Lower lobe of right lung (tissue), 2 donors: ENCODE measurements around the gene IL1B. TPM values are rescaled to one million over a fixed set of nuclear protein-coding genes. Genes with fewer than 3 reads are reported as not detected.

Source experiments
- ATAC-seq, 2 donors: fragments of 200-7000 bp; cut with Tn5 transposase; one replicate each; pipeline ENCODE4 v1.9.1; 2020 to 2022; ENCODE audit warnings: mild to moderate bottlenecking in 2 of 2, moderate library complexity in 2 of 2
- DNase-seq: peaks from one replicate; pipeline ENCODE4 v3.0.0-alpha.2; 2020
- H3K27ac ChIP-seq: fragments of 200-600 bp; one replicate; pipeline ENCODE4 v1.8.0; 2022
- H3K27me3 ChIP-seq: fragments of 200-600 bp; one replicate; pipeline ENCODE4 v1.8.0; 2022; ENCODE audit warnings: low read depth
- H3K36me3 ChIP-seq: fragments of 200-600 bp; one replicate; pipeline ENCODE4 v1.8.0; 2022; ENCODE audit warnings: mild to moderate bottlenecking
- H3K4me1 ChIP-seq: fragments of 200-600 bp; one replicate; pipeline ENCODE4 v1.8.0; 2022
- H3K4me3 ChIP-seq: fragments of 200-600 bp; one replicate; pipeline ENCODE4 v1.8.0; 2022; ENCODE audit warnings: mild to moderate bottlenecking
- H3K9me3 ChIP-seq: fragments of 200-600 bp; one replicate; pipeline ENCODE4 v1.8.0; 2022
- intact Hi-C: fragments of 100-400 bp; cut with DNase I; formaldehyde crosslinking; loops from one replicate; pipeline ENCODE4 v1.11.0; 2022
- total RNA-seq: library from RNA; stranded (reverse); fragmentation: NEBNext Ultra II Directional; extraction: Animal tissue kit (Norgen Biotek cat#: 25700); gene quantifications from one replicate; pipeline ENCODE4 v1.2.1, GENCODE V29; 2021
- TF ChIP-seq, protein P1 (sequence below): fragments of 200-600 bp; IDR thresholded peaks from one replicate; pipeline ENCODE4 v1.8.0; 2022; ENCODE audit warnings: antibody characterized with exemption, mild to moderate bottlenecking
- donor health status: DM: no; HTN: yes; CAD: no; lungs with severe emphysema.

IL1B gene
- total RNA-seq, 1 donor from 2014 or later: 17.5 TPM

DNA sequence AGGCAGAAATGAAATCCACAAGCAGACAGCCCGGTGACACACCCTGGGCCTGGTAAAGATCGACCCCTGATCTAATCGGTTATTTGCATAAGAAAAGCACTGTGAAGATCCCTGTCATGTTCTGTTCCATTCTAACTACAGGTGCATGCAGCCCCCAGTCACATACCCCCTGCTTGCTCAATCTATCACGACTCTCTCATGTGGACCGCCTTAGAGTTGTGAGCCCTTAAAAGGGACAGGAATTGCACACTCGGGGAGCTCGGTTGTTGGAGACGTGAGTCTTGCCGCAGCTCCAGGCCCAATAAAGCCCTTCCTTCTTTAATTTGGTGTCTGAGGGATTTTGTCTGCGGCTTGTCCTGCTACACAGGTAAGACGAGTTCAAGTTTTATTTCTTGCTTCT lies 13.4 kb upstream of the IL1B start:
- TF ChIP-seq, protein P1, sequence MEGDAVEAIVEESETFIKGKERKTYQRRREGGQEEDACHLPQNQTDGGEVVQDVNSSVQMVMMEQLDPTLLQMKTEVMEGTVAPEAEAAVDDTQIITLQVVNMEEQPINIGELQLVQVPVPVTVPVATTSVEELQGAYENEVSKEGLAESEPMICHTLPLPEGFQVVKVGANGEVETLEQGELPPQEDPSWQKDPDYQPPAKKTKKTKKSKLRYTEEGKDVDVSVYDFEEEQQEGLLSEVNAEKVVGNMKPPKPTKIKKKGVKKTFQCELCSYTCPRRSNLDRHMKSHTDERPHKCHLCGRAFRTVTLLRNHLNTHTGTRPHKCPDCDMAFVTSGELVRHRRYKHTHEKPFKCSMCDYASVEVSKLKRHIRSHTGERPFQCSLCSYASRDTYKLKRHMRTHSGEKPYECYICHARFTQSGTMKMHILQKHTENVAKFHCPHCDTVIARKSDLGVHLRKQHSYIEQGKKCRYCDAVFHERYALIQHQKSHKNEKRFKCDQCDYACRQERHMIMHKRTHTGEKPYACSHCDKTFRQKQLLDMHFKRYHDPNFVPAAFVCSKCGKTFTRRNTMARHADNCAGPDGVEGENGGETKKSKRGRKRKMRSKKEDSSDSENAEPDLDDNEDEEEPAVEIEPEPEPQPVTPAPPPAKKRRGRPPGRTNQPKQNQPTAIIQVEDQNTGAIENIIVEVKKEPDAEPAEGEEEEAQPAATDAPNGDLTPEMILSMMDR: no peak
- H3K4me1 ChIP-seq: no peaks in the 10 kb centered on the region
- no peaks in the 10 kb centered on the region for H3K36me3 ChIP-seq
- no peak for ATAC-seq
- H3K4me3 ChIP-seq: no peak overlapping the region
- intact Hi-C loops: no loop called here
- DNase-seq: no peak
- no peak overlapping the region for H3K27ac ChIP-seq
- H3K27me3 ChIP-seq: no peaks in the 10 kb centered on the region
- H3K9me3 ChIP-seq: no peaks in the 10 kb centered on the region

DNA sequence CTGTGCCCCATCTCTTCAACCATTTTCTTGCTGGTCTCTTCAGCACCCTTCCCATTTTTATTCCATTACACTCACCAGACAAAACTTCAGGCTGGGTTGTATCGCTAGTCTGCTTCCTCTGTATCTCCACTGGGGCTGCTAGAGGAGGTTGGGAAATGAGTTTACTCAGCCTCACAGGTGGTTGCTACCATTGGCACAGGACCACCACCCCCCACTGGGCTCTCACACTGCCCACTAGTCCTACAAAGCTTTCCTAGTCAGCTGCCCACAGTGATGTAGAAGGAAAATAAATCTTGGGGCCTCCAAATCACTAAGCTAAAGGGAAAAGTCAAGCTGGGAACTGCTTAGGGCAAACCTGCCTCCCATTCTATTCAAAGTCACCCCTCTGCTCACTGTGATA lies 12.3 kb upstream of the IL1B start:
- H3K36me3 ChIP-seq: no peaks in the 10 kb centered on the region
- H3K27ac ChIP-seq: no peak overlapping the region
- H3K9me3 ChIP-seq: no peaks in the 10 kb centered on the region
- DNase-seq: no peak
- intact Hi-C loops: no loop called here
- ATAC-seq: no peak
- TF ChIP-seq, protein P1: no peak
- no peak overlapping the region for H3K4me3 ChIP-seq
- no peaks in the 10 kb centered on the region for H3K27me3 ChIP-seq
- H3K4me1 ChIP-seq: no peaks in the 10 kb centered on the region

DNA sequence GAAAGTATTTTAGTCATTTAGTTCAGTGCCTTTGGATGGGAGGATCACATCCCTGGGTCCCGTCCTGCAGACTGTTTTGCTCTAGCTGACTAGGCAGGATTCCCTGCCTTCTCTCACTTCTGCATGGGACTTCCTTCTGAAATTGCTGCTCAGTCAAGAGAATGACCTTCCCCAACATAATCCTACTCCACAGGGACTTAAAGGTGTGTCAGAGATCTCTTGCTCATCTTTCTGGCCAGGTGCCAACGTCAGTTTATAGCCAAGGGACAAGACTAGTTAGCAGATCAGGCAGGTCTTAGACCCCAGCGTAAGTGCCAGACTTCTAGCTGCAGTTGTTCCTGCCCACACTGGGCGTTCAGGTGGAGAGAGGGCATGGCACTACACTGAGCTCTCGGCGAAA lies 9.5 kb upstream of the IL1B start:
- H3K4me3 ChIP-seq: no peak overlapping the region
- DNase-seq: no peak
- TF ChIP-seq, protein P1: no peak
- H3K4me1 ChIP-seq: peaks cover 6% of the 10 kb centered on the region
- no peak overlapping the region for H3K27ac ChIP-seq
- H3K36me3 ChIP-seq: no peaks in the 10 kb centered on the region
- H3K27me3 ChIP-seq: no peaks in the 10 kb centered on the region
- H3K9me3 ChIP-seq: no peaks in the 10 kb centered on the region
- ATAC-seq: no peak
- intact Hi-C loops: no loop called here

DNA sequence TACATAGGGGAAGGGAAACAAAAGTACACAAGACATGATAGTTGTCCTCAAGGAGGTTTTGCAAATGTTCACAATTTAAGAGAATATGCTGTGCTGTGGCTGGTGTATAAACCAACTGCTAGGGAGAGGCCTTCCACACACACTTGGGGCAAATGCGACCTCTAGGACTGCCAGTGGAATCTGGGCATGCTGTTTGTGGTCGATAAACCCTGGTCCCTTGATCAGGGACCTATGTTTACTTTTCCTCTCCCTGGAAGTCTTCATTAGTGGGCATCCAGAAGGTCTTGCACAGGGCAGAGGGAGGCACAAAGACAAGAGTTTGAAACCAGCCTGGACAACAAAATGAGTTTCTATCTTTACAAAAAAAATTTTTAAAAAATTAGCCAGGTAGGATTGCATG lies 7.3 kb upstream of the IL1B start:
- no peak for ATAC-seq
- Histone ChIP-seq H3K4me3 (no peak overlapping the region), H3K27ac (no peak overlapping the region), H3K36me3 (no peaks in the 10 kb centered on the region), H3K9me3 (no peaks in the 10 kb centered on the region), H3K4me1 (peaks cover 10% of the 10 kb centered on the region), H3K27me3 (no peaks in the 10 kb centered on the region)
- no peak for DNase-seq
- intact Hi-C loops: no loop called here
- TF ChIP-seq, protein P1: no peak

DNA sequence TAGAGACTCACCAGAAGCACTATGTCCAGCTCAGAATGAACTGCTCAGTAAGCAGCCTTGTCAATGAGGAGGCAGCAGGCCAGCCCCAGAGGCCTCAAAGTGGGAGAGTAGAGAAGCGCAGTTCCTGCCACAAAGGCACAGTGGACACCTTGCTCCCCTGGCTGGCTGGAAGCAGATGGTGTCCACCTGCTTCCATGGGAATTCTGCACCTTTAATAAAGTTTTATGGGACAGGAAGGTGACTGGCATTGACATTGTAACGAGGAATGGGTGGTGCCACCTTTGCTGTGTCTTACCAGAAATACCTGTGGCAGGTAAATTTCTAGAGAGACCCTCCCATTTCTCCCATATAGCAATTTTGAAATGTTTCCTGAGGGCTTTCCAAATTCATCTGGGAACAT lies 6.7 kb upstream of the IL1B start:
- Histone ChIP-seq H3K4me1 (peaks cover 10% of the 10 kb centered on the region), H3K27me3 (no peaks in the 10 kb centered on the region), H3K27ac (no peak overlapping the region), H3K36me3 (no peaks in the 10 kb centered on the region), H3K4me3 (no peak overlapping the region), H3K9me3 (no peaks in the 10 kb centered on the region)
- DNase-seq (no peak), ATAC-seq (no peak)
- intact Hi-C loops: no loop called here
- TF ChIP-seq, protein P1: no peak
